IMR-90 (cell line): ENCODE measurements around the gene ARNT2. TPM values are rescaled to one million over a fixed set of nuclear protein-coding genes. Genes with fewer than 3 reads are reported as not detected.

ENCODE experiments used
- ATAC-seq: fragments of 200-7000 bp; cut with Tn5 transposase; 2 replicates; pipeline ENCODE4 v1.9.1; 2020; ENCODE audit warnings: low read depth, mild to moderate bottlenecking, moderate library complexity
- BruUV-seq: library from RNA; stranded (reverse); fragments of 400-500 nt; replicated peaks from 2 replicates; lab custom pipeline; 2021; lab: Mats Ljungman, UMichigan
- CTCF ChIA-PET: fragments of 300-600 bp; formaldehyde crosslinking; extraction: SDS; loops from one replicate; lab custom pipeline; 2021; ENCODE audit warnings: antibody characterized with exemption; lab: Yijun Ruan, JAX
- POLR2A ChIA-PET: fragments of 300-600 bp; sonication (Branson Sonifier 250); formaldehyde crosslinking; loops from one replicate; lab custom pipeline; 2022; ENCODE audit warnings: antibody characterized with exemption; ENCODE audit not compliant: unreplicated experiment; lab: Charles Lee
- DNase-seq: peaks from one replicate; pipeline ENCODE4 v3.0.0; 2013
- H2AFZ ChIP-seq: replicated peaks from 2 replicates; pipeline ENCODE3; 2013; ENCODE audit warnings: low read length, mild to moderate bottlenecking; ENCODE audit not compliant: poor library complexity
- H2AK5ac ChIP-seq: 2 replicates; pipeline ENCODE4 v1.6.1; 2013; ENCODE audit warnings: low read depth, low read length, inconsistent platforms
- H2AK9ac ChIP-seq: replicated peaks from 2 replicates; pipeline ENCODE3; 2013; ENCODE audit warnings: mild to moderate bottlenecking, low read depth, low read length, moderate library complexity; ENCODE audit not compliant: poor library complexity
- H2BK120ac ChIP-seq: 2 replicates; pipeline ENCODE4 v1.6.1; 2013; ENCODE audit warnings: low read depth, low read length, inconsistent platforms
- H2BK15ac ChIP-seq: 3 replicates; pipeline ENCODE4 v1.6.1; 2013; ENCODE audit warnings: low read depth, low read length, inconsistent platforms
- H2BK20ac ChIP-seq: 2 replicates; pipeline ENCODE4 v1.6.1; 2013; ENCODE audit warnings: low read depth, mild to moderate bottlenecking, inconsistent platforms, low read length, moderate library complexity
- H2BK5ac ChIP-seq: 2 replicates; pipeline ENCODE4 v1.6.1; 2013; ENCODE audit warnings: mild to moderate bottlenecking, low read depth, low read length, inconsistent platforms; ENCODE audit not compliant: poor library complexity, severe bottlenecking
- H3K14ac ChIP-seq: replicated peaks from 2 replicates; pipeline ENCODE4 v1.6.1; 2013; ENCODE audit warnings: low read depth, low read length, inconsistent platforms
- H3K18ac ChIP-seq: 2 replicates; pipeline ENCODE4 v1.6.1; 2013; ENCODE audit warnings: low read depth, low read length, control low read depth
- H3K23ac ChIP-seq: 2 replicates; pipeline ENCODE4 v1.6.1; 2013; ENCODE audit warnings: low read depth, low read length, inconsistent platforms
- H3K27ac ChIP-seq: 2 replicates; pipeline ENCODE4 v1.5.1; 2013; ENCODE audit warnings: mild to moderate bottlenecking, control low read depth, low read length; ENCODE audit not compliant: insufficient read depth
- H3K27me3 ChIP-seq: 2 replicates; pipeline ENCODE4 v1.6.1; 2013; ENCODE audit warnings: low read length; ENCODE audit not compliant: control insufficient read depth, insufficient read depth
- H3K36me3 ChIP-seq: 2 replicates; pipeline ENCODE4 v1.6.1; 2013; ENCODE audit warnings: low read length, mixed read lengths; ENCODE audit not compliant: control insufficient read depth, insufficient read depth
- H3K4ac ChIP-seq: 2 replicates; pipeline ENCODE4 v1.6.1; 2013; ENCODE audit warnings: low read depth, low read length, inconsistent platforms
- H3K4me1 ChIP-seq: 2 replicates; pipeline ENCODE4 v1.6.1; 2013; ENCODE audit warnings: low read length, mixed read lengths; ENCODE audit not compliant: control insufficient read depth, insufficient read depth
- H3K4me2 ChIP-seq: 2 replicates; pipeline ENCODE4 v1.6.1; 2013; ENCODE audit warnings: low read depth, mild to moderate bottlenecking, control low read depth, low read length, moderate library complexity
- H3K4me3 ChIP-seq: 2 replicates; pipeline ENCODE4 v1.5.1; 2013; ENCODE audit warnings: low read depth, mild to moderate bottlenecking, control low read depth, low read length, moderate library complexity; ENCODE audit not compliant: insufficient read depth
- H3K56ac ChIP-seq: 2 replicates; pipeline ENCODE4 v1.6.1; 2013; ENCODE audit warnings: low read length, inconsistent platforms; ENCODE audit not compliant: insufficient read depth; ENCODE audit errors: extremely low read depth
- H3K79me1 ChIP-seq, 2 experiments: 2 replicates each; pipeline ENCODE4 v1.6.1; 2013; ENCODE audit warnings: low read length in 2 of 2, inconsistent platforms in 1 of 2, low read depth in 1 of 2
- H3K9ac ChIP-seq: 2 replicates; pipeline ENCODE4 v1.6.1; 2013; ENCODE audit warnings: low read depth, low read length, control low read depth
- H3K9me1 ChIP-seq: 2 replicates; pipeline ENCODE4 v1.6.1; 2013; ENCODE audit warnings: low read length, inconsistent platforms; ENCODE audit not compliant: insufficient read depth
- H3K9me3 ChIP-seq: 2 replicates; pipeline ENCODE4 v1.6.1; 2013; ENCODE audit warnings: low read length; ENCODE audit not compliant: control insufficient read depth, insufficient read depth
- H4K20me1 ChIP-seq: 2 replicates; pipeline ENCODE4 v1.6.1; 2013; ENCODE audit warnings: low read length, inconsistent platforms; ENCODE audit not compliant: insufficient read depth
- H4K5ac ChIP-seq: 2 replicates; pipeline ENCODE4 v1.6.1; 2013; ENCODE audit warnings: mild to moderate bottlenecking, low read depth, low read length, control low read depth
- H4K8ac ChIP-seq, 2 experiments: 2 replicates each; pipeline ENCODE4 v1.6.1; 2013; ENCODE audit warnings: low read depth in 2 of 2, low read length in 2 of 2, control low read depth in 1 of 2, inconsistent platforms in 1 of 2
- H4K91ac ChIP-seq: 2 replicates; pipeline ENCODE4 v1.6.1; 2013; ENCODE audit warnings: low read depth, low read length, inconsistent platforms; ENCODE audit not compliant: insufficient read depth
- BHLHE40 ChIP-seq: fragments of 150-350 bp; IDR thresholded peaks from 2 replicates; pipeline ENCODE4 v1.6.1; 2016; ENCODE audit warnings: mild to moderate bottlenecking, low read depth, low read length
- CEBPB ChIP-seq: IDR thresholded peaks from 2 replicates; pipeline ENCODE4 v1.6.1; 2012; ENCODE audit warnings: low read depth, low read length, improper control_type of control experiment
- CHD1 ChIP-seq: IDR thresholded peaks from 2 replicates; pipeline ENCODE4 v1.6.1; 2012; ENCODE audit warnings: low read depth, low read length, improper control_type of control experiment
- CTCF ChIP-seq: conservative IDR thresholded peaks from 2 replicates; pipeline ENCODE4 v1.5.1; 2012; ENCODE audit warnings: mild to moderate bottlenecking, low read depth, low read length, improper control_type of control experiment
- ELK1 ChIP-seq: fragments of 150-350 bp; IDR thresholded peaks from 2 replicates; pipeline ENCODE4 v1.6.1; 2016; ENCODE audit warnings: low read depth, mild to moderate bottlenecking, low read length, moderate library complexity, borderline replicate concordance
- FOS ChIP-seq: fragments of 150-350 bp; IDR thresholded peaks from 2 replicates; pipeline ENCODE4 v1.6.1; 2016; ENCODE audit warnings: low read depth, low read length
- MAFK ChIP-seq: IDR thresholded peaks from 2 replicates; pipeline ENCODE4 v1.6.1; 2012; ENCODE audit warnings: low read depth, low read length, improper control_type of control experiment
- MAZ ChIP-seq: IDR thresholded peaks from 2 replicates; pipeline ENCODE4 v1.6.1; 2012; ENCODE audit warnings: low read depth, mild to moderate bottlenecking, low read length, improper control_type of control experiment, moderate library complexity, borderline replicate concordance
- MXI1 ChIP-seq: IDR thresholded peaks from 2 replicates; pipeline ENCODE4 v1.6.1; 2012; ENCODE audit warnings: low read depth, mild to moderate bottlenecking, low read length, moderate library complexity, borderline replicate concordance
- NFE2L2 ChIP-seq: fragments of 150-350 bp; IDR thresholded peaks from 2 replicates; pipeline ENCODE4 v1.6.1; 2016; ENCODE audit warnings: low read depth, mild to moderate bottlenecking, low read length
- RCOR1 ChIP-seq: IDR thresholded peaks from 2 replicates; pipeline ENCODE4 v1.6.1; 2012; ENCODE audit warnings: mild to moderate bottlenecking, low read length, improper control_type of control experiment; ENCODE audit not compliant: insufficient replicate concordance
- RFX5 ChIP-seq: IDR thresholded peaks from 2 replicates; pipeline ENCODE4 v1.8.0; 2012; ENCODE audit warnings: low read depth, mild to moderate bottlenecking, low read length, moderate library complexity
- SMC3 ChIP-seq: fragments of 150-350 bp; IDR thresholded peaks from 2 replicates; pipeline ENCODE4 v1.6.1; 2016; ENCODE audit warnings: low read depth, mild to moderate bottlenecking, antibody characterized with exemption, low read length, moderate library complexity
- USF2 ChIP-seq: fragments of 150-350 bp; IDR thresholded peaks from 2 replicates; pipeline ENCODE4 v1.6.1; 2017; ENCODE audit warnings: mild to moderate bottlenecking, antibody characterized with exemption, low read length, low read depth
- WGBS, 2 experiments: methylation state at CpG; one replicate each; pipeline versions ENCODE4 v1.1.5 to v1.1.7; 2013; ENCODE audit warnings: missing lambda C conversion rate in 2 of 2; ENCODE audit not compliant: insufficient read length in 1 of 2; ENCODE audit errors: extremely low coverage in 2 of 2; 5-methylcytosine and 5-hydroxymethylcytosine counted together
- dilution Hi-C: fragments of 300-500 bp; cut with HindIII; formaldehyde crosslinking; loops from one replicate; pipeline ENCODE4 v1.14.3; 2018; ENCODE audit warnings: low sequenced_read_pairs; ENCODE audit not compliant: unreplicated experiment
- in situ Hi-C: fragments of 300-500 bp; cut with MboI; formaldehyde crosslinking; loops from 3 replicates; pipeline ENCODE4 v1.14.3; 2019; ENCODE audit warnings: low sequenced_read_pairs, inconsistent platforms, mixed read lengths
- intact Hi-C: fragments of 100-400 bp; cut with micrococcal nuclease; formaldehyde crosslinking; loops from 2 replicates; pipeline ENCODE4 v1.10.0; 2022
- polyA plus RNA-seq, 3 experiments: library from polyadenylated mRNA; depleted of rRNA; stranded (reverse); fragments of >200 nt; gene quantifications; 2 replicates each; pipeline ENCODE4 v1.2.3, GENCODE V29; 2012; ENCODE audit warnings: low replicate concordance in 1 of 3
- total RNA-seq: library from RNA; depleted of rRNA; stranded (reverse); fragments of >200 nt; gene quantifications from 2 replicates; pipeline ENCODE4 v1.2.3, GENCODE V29; 2012

ARNT2 gene
- total and polyA plus RNA-seq, 2 of the 4 experiments (the other 2 are of a cell fraction) = 18.2 to 19.0 TPM

- no peaks in the 10 kb centered on the region for H3K9me3 ChIP-seq
- H2AK9ac ChIP-seq = peak overlapping the region; percentile 95
- DNase-seq (peak; percentile 81), ATAC-seq (peak; percentile 37)
- peak overlapping the region; percentile 85 for H3K18ac ChIP-seq
- peak overlapping the region; percentile 94 for H3K4ac ChIP-seq
- H2BK5ac ChIP-seq = peak overlapping the region; percentile 95
- H2AK5ac ChIP-seq = peak overlapping the region; percentile 100
- no TSS peak for BruUV-seq
- H2BK20ac ChIP-seq = peak overlapping the region; percentile 97
- POLR2A ChIA-PET = no interaction called here
- peak overlapping the region; percentile 90 for H3K27ac ChIP-seq
- H3K4me3 ChIP-seq = no peak overlapping the region
- H3K9ac ChIP-seq = peak overlapping the region; percentile 38
- H3K36me3 ChIP-seq = peaks cover 34% of the 10 kb centered on the region
- peak overlapping the region; percentile 97 for H4K91ac ChIP-seq
- dilution Hi-C loops (no loop called here), intact Hi-C loops (no loop called here), in situ Hi-C loops (no loop called here)
- H3K4me1 ChIP-seq = peaks cover 17% of the 10 kb centered on the region
- CTCF ChIA-PET = interaction anchor here (1.1 to 2.8 kb wide), 2 partner anchors 188 to 191 kb away, joined by 3 to 12 read pairs; partner anchors contain the start of gene CEMIP
- H4K8ac ChIP-seq = peak overlapping the region; percentile 93 to 97
- peaks cover 0 to 23% of the 10 kb centered on the region in 2 experiments; a peak in 3 of 4 replicates for H3K79me1 ChIP-seq
- H3K14ac ChIP-seq = peak overlapping the region; percentile 89
- H3K9me1 ChIP-seq = peaks cover 29% of the 10 kb centered on the region
- peak overlapping the region; percentile 95 for H3K23ac ChIP-seq
- H2BK120ac ChIP-seq = peak overlapping the region; percentile 99
- peak overlapping the region; percentile 99 for H2BK15ac ChIP-seq
- no peak overlapping the region for H3K4me2 ChIP-seq
- H3K27me3 ChIP-seq = no peaks in the 10 kb centered on the region
- H2AFZ ChIP-seq = peak overlapping the region; percentile 58
- H4K5ac ChIP-seq = peak overlapping the region; percentile 83
- 60% methylated on average over 1 of the region's 8 CpGs; no CpG with 5 or more reads in 1 of the 2 experiments for WGBS, 2 experiments
- H4K20me1 ChIP-seq = no peaks in the 10 kb centered on the region
- H3K56ac ChIP-seq = peak overlapping the region; percentile 88
- TF ChIP-seq SMC3 = no peak
- TF ChIP-seq ELK1 = no peak
- TF ChIP-seq CTCF = no peak
- TF ChIP-seq FOS = peak; percentile 45; the same call in 1 of the 2 replicates
- no peak for TF ChIP-seq RCOR1
- TF ChIP-seq RFX5 = no peak
- peak; percentile 42; the same call in 1 of the 2 replicates for TF ChIP-seq MAZ
- TF ChIP-seq CEBPB = peak; percentile 47; the same call in 1 of the 2 replicates
- 0 out of 2 replicates have a peak, but pooled peaks have one; percentile 19 for TF ChIP-seq CHD1
- TF ChIP-seq NFE2L2 = no peak
- TF ChIP-seq BHLHE40 = peak; percentile 44
- TF ChIP-seq USF2 = no peak; the same call in 1 of the 2 replicates
- no peak for TF ChIP-seq MAFK
- TF ChIP-seq MXI1 = no peak
These were observed 183.8 kb downstream of the ARNT2 start for GRCh38 chr15:80587816-80588456.
